ENCODE results near the gene CSTPP1. TPM values are rescaled to one million over a fixed set of nuclear protein-coding genes. Genes with fewer than 3 reads are reported as not detected.
"Not testable (repeated sequence)": the region's sequence is repeated elsewhere in the genome, so short reads cannot be mapped to it uniquely, and the experiment has no call there.

CSTPP1 gene
- total and polyA plus RNA-seq, 2 donors (not counting 3 experiments of a cell fraction or from before 2014, with no cell fraction given), result 25.9 to 38.2 TPM

DNA sequence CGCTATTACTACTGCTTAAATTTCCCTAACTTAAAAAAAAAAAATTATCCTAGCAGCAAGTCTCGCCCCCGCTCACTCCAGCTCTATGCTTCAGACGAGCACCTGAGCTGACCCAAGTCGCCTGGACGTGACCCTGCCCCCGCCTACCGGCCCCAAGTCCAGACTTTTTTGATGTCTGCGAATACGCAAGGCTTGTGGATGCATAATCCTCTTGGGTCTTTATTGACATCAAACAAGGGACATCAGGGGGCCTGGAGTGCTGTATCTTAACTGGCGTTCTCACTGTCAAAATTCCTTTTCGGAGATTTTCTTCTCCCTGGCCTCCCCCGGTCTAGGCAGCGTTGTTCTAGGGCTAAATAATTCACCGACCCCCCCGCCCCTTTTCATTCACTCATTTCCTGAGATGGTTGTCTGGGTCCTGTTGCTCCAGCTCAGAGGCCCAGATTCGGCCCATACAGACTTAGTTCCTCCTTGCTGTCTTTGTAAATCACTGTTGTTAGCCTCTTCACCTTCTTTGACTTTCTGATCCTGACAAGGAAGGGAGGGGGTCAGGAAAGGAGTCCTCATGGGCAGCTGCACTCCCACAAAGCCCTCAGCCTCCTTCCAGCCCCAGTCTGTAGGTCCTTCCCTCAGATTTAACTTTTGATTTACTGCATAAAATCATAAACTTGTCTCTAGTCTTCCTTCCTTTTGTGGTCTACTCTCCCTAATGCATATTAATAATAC, 17.6 kb upstream of the CSTPP1 start:
- Histone ChIP-seq H3K4me3 (replicated peaks in 1 of 3; ENCODE audit: insufficient read depth in 1 of 3, low read depth in 1 of 3, low read length in 3 of 3) (peak overlapping the region; percentile 13 to 47 (median 24)), H3K9me1 (replicated peaks; ENCODE audit: control insufficient read depth, extremely low read depth, insufficient read depth, low read length) (no peaks in the 10 kb centered on the region), H3K4me2 (ENCODE audit: insufficient read depth, low read length) (peak overlapping the region; percentile 69), H3K9ac (replicated peaks; ENCODE audit: extremely low read depth, insufficient read depth, low read length) (peak overlapping the region; percentile 34), H3K9me3 (replicated peaks; ENCODE audit: control insufficient read depth, insufficient read depth, low read length) (no peaks in the 10 kb centered on the region), H3K27me3 (ENCODE audit: control insufficient read depth in 2 of 2, insufficient read depth in 2 of 2, low read length in 2 of 2) (peaks cover 10 to 13% of the 10 kb centered on the region in 2 experiments), H2AFZ (ENCODE audit: low read depth, low read length) (peak overlapping the region; percentile 65), H4K20me1 (replicated peaks; ENCODE audit: control insufficient read depth, extremely low read depth, insufficient read depth, low read length) (no peaks in the 10 kb centered on the region), H3K4me1 (ENCODE audit: control insufficient read depth, extremely low read depth, insufficient read depth, low read length) (peaks cover 19% of the 10 kb centered on the region), H3K79me2 (ENCODE audit: control insufficient read depth, insufficient read depth, low read length) (no peaks in the 10 kb centered on the region), H3K27ac (ENCODE audit: insufficient read depth, low read depth, low read length) (no peak overlapping the region), H3K36me3 (ENCODE audit: control insufficient read depth in 2 of 2, extremely low read depth in 1 of 2, insufficient read depth in 2 of 2, low read length in 2 of 2) (no peaks in the 10 kb centered on the region)
- CTCF ChIA-PET, result interaction anchor here (0.6 to 3.1 kb wide), 5 partner anchors 18 to 524 kb away, joined by 3 to 34 read pairs (median 3); partner anchors contain the start of gene CSTPP1
- no peak for TF ChIP-seq MYC (IDR thresholded peaks at IDR 0.05; ENCODE audit: low read depth, low read length)
- POLR2A ChIA-PET, result interaction anchor here (1.0 kb wide), 1 partner anchor 17 kb away, joined by 3 read pairs; the partner anchor contains the start of gene CSTPP1
- dilution Hi-C loops (cut with MboI; ENCODE audit: extremely low pct_ligation_motif_present, low sequenced_read_pairs) (no loop called here), intact Hi-C loops (cut with micrococcal nuclease) (no loop called here)
- BruUV-seq (replicated peaks), result no TSS peak
- FAIRE-seq (no peak), DNase-seq (ENCODE audit: low read depth, low spot score) (no peak)

DNA sequence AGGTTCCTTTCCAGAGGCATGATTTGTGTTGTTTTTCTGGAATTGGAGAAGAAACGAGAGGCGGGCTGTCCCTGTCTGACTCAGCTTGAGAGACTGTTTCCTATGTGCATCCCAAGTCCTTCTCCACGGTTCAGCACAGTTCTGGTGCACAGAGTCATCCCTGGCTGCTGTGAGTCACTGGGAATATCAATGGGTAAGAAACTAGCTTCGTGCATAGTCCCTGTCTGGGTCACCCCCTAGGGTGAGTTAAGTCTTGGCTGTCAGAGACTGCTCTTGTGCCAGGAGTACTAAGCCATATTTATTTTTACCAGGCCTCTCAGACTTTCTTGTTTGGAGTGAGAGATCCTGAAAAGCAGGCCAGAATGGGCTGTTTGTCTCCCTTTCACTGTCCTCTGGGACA, 15.8 kb upstream of the CSTPP1 start:
- peaks cover 19% of the 10 kb centered on the region for H3K4me1 ChIP-seq (ENCODE audit: control insufficient read depth, extremely low read depth, insufficient read depth, low read length)
- H3K36me3 ChIP-seq (ENCODE audit: control insufficient read depth in 2 of 2, extremely low read depth in 1 of 2, insufficient read depth in 2 of 2, low read length in 2 of 2), result no peaks in the 10 kb centered on the region
- no peaks in the 10 kb centered on the region for H4K20me1 ChIP-seq (replicated peaks; ENCODE audit: control insufficient read depth, extremely low read depth, insufficient read depth, low read length)
- peak; percentile 94 for TF ChIP-seq FOS (IDR thresholded peaks at IDR 0.05; ENCODE audit: borderline replicate concordance, insufficient read depth, low read length)
- TF ChIP-seq EZH2 (IDR thresholded peaks at IDR 0.05; ENCODE audit: borderline replicate concordance, low read depth, low read length, severe bottlenecking), result no peak
- dilution Hi-C loops (cut with MboI; ENCODE audit: extremely low pct_ligation_motif_present, low sequenced_read_pairs) (no loop called here), intact Hi-C loops (cut with micrococcal nuclease) (no loop called here)
- POLR2A ChIA-PET, result no interaction called here
- no peak overlapping the region for H3K9ac ChIP-seq (replicated peaks; ENCODE audit: extremely low read depth, insufficient read depth, low read length)
- no peak overlapping the region for H3K4me2 ChIP-seq (ENCODE audit: insufficient read depth, low read length)
- H3K9me3 ChIP-seq (replicated peaks; ENCODE audit: control insufficient read depth, insufficient read depth, low read length), result no peaks in the 10 kb centered on the region
- no peaks in the 10 kb centered on the region for H3K79me2 ChIP-seq (ENCODE audit: control insufficient read depth, insufficient read depth, low read length)
- peaks cover 4 to 7% of the 10 kb centered on the region in 2 experiments for H3K27me3 ChIP-seq (ENCODE audit: control insufficient read depth in 2 of 2, insufficient read depth in 2 of 2, low read length in 2 of 2)
- FAIRE-seq (peak; percentile 85), DNase-seq (ENCODE audit: low read depth, low spot score) (peak; percentile 66)
- H3K9me1 ChIP-seq (replicated peaks; ENCODE audit: control insufficient read depth, extremely low read depth, insufficient read depth, low read length), result no peaks in the 10 kb centered on the region
- no peak overlapping the region for H2AFZ ChIP-seq (ENCODE audit: low read depth, low read length)
- CTCF ChIA-PET, result interaction anchor here (0.5 to 3.1 kb wide), 7 partner anchors 9 to 232 kb away, joined by 3 to 34 read pairs (median 4); no protein-coding TSS in a partner anchor
- no TSS peak for BruUV-seq (replicated peaks)
- no peak overlapping the region for H3K4me3 ChIP-seq (replicated peaks in 1 of 3; ENCODE audit: insufficient read depth in 1 of 3, low read depth in 1 of 3, low read length in 3 of 3)
- no peak overlapping the region for H3K27ac ChIP-seq (ENCODE audit: insufficient read depth, low read depth, low read length)

DNA sequence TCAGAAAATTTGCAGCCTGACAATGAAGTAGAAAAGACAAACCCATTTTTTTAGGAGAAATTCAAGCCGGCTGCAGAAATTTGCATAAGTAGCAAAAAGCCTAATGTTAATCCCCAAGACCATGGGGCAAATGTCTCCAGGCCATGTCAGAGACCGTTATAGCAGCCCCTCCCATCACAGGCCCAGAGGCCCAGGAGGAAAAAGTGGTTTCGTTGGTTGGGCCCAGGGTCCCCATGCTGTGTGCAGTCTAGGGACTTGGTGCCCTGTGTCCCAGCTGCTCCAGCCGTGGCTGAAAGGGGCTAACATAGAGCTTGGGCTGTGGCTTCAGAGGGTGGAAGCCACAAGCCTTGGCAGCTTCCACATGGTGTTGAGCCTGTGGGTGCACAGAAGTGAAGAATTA, 8.6 kb upstream of the CSTPP1 start:
- H2AFZ ChIP-seq (ENCODE audit: low read depth, low read length); H3K79me2 ChIP-seq (ENCODE audit: control insufficient read depth, insufficient read depth, low read length); H4K20me1 ChIP-seq (replicated peaks; ENCODE audit: control insufficient read depth, extremely low read depth, insufficient read depth, low read length); H3K9me1 ChIP-seq (replicated peaks; ENCODE audit: control insufficient read depth, extremely low read depth, insufficient read depth, low read length); H3K9ac ChIP-seq (replicated peaks; ENCODE audit: extremely low read depth, insufficient read depth, low read length); POLR2A ChIA-PET; H3K27ac ChIP-seq (ENCODE audit: insufficient read depth, low read depth, low read length); H3K4me3 ChIP-seq (replicated peaks in 1 of 3; ENCODE audit: insufficient read depth in 1 of 3, low read depth in 1 of 3, low read length in 3 of 3); intact Hi-C loops (cut with micrococcal nuclease); FAIRE-seq; H3K36me3 ChIP-seq (ENCODE audit: control insufficient read depth in 2 of 2, extremely low read depth in 1 of 2, insufficient read depth in 2 of 2, low read length in 2 of 2); DNase-seq (ENCODE audit: low read depth, low spot score); H3K4me1 ChIP-seq (ENCODE audit: control insufficient read depth, extremely low read depth, insufficient read depth, low read length); H3K4me2 ChIP-seq (ENCODE audit: insufficient read depth, low read length); BruUV-seq (replicated peaks); dilution Hi-C loops (cut with MboI; ENCODE audit: extremely low pct_ligation_motif_present, low sequenced_read_pairs); H3K9me3 ChIP-seq (replicated peaks; ENCODE audit: control insufficient read depth, insufficient read depth, low read length); H3K27me3 ChIP-seq (ENCODE audit: control insufficient read depth in 2 of 2, insufficient read depth in 2 of 2, low read length in 2 of 2): not testable (repeated sequence)
- CTCF ChIA-PET, result interaction anchor here (1.0 kb wide), 1 partner anchor 225 kb away, joined by 3 read pairs; no protein-coding TSS in a partner anchor

Data from endothelial cell of umbilical vein (primary cell).